HG02870 (cell line): ENCODE data around the gene SPDEF.

ENCODE experiments used
- ATAC-seq: cut with Tn5 transposase; IDR thresholded peaks from one replicate; pipeline ENCODE4 v1.9.1; 2021; ENCODE audit warnings: mild to moderate bottlenecking, moderate library complexity; ENCODE audit not compliant: unreplicated experiment

SPDEF gene

DNA sequence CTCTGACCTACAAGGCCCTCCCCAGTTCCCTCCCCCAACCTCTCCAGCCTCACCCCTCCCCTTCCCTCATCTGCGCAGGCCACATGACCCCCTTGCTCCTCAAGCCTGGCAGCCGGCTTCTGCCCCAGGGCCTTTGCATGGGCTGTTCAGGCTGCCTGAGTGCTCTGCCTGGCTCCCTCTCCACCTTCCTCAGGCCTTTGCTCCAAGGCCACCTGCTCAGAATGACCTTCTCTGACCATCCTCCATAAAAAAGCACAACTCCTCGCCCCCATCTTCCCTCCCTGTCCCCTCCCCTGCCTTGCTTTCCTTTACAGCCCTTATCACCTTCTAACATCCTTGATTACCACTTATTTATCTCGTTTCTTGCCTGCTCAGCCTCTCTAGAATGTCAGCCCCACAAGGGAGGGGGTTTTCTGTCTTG, 38.7 kb downstream of the SPDEF start:
- ATAC-seq: no peak

DNA sequence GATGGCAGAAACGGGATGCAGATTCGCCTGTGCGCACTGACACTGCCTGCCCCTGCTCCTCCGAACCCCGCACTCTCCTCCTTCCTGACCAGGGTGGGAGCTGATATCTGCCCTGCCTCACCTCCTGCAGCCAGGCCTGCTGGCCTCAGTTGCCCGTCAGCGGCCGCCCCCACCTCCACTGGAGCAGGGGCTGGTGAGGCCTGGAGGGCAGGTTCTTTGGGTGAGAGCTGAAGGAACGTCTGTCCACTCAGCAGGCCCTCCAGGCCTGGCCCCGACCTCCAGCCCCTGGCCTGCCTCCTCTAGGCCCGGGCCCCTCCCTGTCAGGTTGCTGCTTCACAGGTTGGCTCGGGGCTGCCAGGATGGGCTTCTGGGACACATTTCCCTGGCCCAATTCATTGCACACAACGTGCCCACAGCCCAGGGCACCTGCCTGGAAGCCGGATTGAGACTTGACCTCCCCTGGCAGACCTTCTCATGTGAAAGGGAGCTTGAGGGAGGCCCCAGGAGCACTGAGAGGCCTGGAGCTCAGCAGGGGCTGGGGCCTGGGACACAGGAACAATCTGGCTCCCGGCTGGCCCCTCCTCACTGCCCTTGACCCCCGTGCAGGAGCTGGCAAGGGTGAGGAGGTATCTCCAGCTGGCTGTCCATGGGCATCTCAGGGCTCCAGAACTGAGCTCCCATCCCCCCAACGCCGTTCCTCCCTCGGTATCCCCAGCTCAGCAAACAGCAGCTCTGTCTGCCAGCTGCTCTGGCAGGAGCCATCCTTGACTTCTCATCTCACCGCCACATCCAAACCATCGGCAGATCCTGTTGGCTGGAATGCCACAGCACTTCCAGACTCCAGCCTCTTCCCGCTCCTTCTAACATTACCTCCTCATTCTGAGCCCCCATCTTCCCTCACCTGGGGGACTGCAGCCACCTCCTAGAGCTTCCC, 39.5 kb downstream of the SPDEF start:
- ATAC-seq: no peak

DNA sequence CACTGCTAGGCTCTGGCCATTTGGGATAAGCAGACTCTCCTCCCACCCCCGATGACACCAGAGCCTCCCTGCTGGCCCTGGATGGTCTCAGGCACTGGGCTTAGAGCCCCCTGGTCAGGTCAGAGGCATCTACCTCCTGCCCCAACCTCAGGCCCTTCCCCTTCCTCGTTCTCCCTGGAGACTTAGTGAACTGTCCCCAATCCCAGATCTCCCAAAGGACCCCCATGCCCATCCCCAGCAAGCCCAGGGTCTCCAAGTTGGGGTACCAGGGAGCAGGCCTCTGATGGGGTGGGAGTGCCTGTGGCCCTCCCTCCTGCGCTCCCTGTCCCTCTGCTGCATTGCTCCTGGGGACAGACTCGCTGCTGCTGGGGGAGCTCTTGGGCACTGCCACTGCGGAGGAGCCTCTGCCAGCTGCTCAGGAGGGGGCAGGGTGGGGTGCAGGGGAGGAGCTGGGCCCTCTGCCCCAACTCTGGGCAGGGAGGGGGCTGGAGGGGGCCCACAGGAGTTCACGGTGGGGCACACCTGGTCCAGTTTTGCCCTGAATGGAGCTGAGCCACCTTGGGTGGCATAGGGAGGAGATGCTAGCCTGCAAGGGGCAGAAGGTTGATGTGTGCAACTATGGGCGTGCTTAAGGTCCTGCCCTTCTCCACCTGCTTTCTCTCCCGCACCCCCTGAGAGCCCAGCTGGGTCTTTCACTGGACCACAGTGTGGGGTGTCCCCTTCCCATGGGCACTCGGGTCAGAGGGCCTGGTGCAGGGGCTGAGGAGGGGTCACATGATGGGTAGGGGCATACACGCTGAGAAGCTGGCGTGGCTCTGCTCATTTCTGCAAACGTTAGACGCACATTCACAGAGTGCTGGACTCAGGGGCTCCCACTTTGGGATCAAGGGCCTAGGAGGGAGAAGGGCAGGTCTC, 40.4 kb downstream of the SPDEF start:
- no peak for ATAC-seq

DNA sequence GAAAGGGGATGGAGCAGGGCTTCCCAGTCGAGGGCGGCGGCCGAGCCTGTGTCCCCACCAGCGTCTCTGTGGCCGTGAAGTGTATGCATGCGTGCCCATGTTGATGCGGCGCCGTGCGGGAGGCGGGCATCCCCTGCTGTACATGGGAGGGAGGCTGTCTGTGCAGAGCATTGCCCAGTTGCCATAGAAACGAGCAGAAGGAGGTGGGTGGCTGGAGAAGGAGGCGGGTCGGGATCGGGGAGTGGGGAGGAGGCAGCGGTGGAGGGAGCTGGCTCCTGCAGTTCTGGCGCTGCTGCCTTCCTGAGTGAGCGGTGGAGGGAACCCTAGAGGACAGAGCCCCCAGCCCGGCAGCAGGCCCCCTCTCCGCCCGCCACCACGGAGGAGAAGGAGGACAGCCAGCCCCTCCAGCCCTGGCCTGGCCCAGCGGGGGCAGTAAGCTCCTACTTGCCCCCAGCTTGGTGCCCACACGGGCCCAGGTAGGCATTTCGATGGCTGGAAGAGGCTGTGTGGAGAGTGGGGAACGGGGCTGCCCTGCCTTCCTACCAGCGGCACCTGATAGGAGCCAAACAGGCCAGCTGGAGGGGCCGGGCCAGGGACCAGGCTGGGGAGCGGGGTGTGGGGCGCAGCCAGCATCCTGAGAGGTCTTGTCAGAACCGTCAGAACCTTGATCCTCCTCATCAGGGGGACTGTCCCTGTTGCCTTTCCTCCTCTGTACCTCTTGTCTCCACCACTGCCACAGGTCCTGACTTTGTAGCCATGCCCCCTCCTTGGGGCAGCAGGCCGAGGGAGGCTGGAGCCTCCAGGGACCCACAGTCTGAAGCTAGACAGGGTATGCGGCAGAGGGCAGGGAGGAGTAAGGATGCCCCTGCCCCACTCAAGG, 41.3 kb downstream of the SPDEF start:
- no peak for ATAC-seq

DNA sequence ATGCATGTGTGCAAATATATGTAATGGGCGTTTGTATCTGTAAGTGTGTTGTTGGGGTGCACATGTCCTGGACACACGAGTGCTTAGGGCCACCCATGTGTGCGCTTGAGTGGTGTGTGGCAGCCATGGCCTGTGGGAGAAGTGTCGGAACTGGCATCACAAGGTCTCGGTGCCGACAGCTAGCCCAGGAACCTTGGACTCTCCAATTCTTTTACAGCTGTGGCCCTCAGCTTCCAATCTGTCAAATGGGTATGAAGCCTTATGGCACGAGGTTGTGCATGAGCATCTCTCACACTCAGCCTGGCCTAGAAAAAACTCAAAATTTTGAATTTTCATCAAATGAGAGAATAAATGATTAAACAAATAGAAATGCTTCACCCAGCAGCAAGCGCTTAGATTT, 42.0 kb downstream of the SPDEF start:
- ATAC-seq: no peak

DNA sequence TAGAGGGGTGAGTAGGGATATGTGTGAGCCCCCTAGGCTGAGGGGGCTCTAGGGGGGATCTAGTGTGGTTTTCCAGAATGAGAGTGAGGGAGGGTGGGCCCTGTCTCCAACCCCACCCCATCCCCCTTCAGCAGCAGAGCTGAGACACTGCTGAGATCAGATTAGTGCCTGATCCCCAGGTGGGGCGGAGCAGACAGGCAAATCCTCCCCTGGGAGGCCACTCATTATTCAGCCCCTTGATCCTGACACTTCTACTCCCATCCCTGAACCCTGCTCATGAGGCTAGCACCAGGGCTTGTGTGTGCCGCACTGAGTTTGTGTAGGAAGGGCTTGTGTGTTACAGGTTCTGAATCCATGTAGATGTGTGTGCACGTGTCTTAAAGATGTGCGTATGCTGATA, 42.5 kb downstream of the SPDEF start:
- ATAC-seq: no peak

DNA sequence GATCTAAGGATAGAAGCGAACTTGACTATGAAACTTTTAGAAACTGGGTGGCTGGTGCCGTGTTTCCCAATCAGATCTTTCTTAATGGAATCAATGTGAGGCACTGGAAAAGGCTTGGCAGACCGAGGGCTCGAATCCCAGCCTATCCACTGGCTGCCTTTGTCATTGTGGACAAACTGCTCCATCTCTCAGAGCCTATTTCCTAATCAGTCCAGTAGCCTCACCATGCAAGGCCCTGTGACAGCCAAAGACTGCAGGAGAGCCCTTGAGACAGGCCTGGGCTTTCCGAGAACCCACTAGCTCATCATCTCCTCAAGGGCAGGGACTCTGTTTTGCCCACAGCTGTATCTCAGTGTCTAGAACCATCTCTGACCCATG, 43.4 kb downstream of the SPDEF start:
- ATAC-seq: no peak

DNA sequence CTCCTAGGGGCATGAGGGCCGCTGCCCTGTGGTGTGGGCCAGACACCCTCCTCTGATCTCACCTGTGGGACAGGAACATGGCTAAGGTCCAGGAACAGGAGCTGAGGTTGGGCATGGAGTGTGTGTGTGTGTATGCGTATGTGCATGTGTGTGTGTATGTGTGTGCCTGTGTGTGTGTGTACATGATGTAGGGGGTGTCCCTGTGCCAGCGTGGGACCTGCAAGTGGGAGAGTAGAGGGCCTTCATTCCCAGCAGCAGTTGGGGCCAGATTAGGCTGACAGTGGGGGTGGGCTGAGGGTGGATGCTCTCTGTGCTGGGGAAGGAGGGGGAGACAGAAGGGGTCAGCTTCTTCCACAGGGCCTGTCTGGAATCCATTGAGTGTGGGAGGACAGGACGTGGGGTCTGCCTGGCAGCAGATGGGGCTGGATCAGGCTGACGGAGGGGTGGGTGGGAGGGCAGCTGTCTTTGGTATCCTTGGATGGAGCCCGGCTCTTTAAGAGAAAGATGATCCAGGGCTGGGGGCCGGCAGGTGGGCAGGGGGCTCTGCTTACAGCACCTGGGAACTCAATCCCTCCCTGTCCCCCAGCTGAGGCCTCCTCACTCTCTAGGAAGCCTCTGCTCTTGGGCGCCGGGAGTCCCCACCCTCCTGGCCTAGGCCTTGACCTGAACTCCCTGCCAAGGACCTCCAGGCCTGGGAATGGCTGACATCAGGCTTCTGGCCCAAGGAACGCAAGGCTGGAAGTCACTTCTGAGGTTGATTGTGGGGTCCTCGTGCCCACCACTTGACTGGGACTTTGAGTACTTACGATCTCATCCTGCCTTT, 44.0 kb downstream of the SPDEF start:
- ATAC-seq: no peak

DNA sequence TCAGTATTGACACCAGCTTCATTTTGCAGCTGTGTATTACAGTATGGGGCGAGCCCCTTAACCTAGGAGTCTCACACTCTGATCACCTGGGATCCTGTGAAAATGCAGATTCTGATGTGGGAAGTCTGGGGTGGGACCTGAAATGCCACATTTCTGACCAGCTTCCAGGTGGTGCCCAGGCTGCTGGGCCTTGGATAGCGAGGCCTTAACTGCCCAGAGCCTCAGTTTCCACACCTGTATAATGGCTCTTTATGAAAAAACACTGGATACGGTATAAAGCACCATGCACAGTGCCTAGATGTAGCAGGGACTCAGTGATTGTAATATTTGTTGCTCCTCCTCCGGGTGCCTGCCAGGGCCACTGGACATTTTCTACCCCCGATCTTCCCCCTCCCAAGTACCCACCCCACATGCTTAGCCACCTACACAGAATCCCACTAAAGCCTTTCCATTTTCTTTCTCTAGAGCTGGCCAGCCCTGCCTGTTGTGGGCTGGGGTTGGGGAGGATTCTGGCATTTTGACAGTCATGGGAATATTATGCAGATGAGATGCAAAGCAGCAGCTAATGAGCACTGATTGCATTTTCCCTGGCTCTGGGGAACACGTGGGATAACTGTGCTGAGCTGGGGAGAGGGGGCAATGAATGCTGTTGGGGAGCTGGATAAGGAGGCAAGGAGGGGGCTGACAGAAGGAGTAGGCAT, 44.8 kb downstream of the SPDEF start:
- no peak for ATAC-seq

DNA sequence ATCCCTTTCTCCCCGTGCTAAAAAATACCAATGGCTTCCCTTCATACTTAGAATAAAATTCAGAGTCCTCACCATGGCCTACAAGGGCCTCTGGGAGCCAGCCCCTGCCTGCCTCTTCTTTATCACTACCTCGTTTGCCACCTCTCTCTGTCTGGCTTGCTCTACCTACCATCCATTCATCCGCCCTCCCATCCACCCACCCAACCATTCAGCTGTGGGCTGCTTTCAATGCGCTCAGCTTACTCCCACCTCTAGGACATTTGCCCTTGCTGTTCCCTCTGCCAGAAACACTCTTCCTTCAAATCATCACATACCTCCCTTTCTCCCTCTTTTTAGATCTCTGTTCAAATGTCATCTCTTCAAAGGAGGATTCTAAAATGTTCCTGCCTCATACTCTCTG, 45.8 kb downstream of the SPDEF start:
- ATAC-seq: no peak

DNA sequence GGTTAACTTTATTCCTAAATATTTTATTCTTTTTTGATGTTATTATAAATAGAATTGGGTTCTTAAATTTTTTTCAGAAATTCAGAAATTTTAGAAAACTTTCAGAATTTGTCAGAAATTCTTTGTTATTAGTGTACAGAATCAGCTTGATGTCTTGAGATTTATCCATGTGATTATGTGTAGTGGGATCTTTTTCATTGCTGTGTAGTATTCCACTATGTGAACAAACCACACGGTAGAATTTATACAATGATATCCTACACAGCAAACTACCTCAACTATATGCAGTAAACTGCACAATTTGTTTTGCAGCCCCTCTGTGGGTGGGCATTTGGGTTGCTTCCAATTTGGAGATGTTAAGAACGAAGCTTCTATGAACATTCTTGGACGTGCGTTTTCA, 46.3 kb downstream of the SPDEF start:
- ATAC-seq: no peak

DNA sequence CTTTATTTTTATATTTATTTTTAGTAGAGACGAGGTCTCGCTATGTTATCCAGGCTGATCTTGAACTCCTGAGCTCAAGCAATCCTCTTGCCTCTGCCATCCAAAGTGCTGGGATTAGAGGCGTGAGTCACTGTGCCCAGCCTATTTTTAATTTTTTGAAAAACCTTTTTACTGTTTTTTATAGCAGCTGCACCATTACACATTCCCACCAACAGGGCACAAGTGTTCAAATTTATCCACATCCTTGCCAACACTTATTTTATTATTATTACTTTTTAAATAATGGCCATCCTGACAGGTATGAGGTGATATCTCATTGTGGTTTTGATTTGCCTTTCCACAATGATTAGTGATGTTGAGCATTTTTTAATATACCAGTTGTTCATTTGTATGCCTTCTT, 47.7 kb downstream of the SPDEF start:
- no peak for ATAC-seq

DNA sequence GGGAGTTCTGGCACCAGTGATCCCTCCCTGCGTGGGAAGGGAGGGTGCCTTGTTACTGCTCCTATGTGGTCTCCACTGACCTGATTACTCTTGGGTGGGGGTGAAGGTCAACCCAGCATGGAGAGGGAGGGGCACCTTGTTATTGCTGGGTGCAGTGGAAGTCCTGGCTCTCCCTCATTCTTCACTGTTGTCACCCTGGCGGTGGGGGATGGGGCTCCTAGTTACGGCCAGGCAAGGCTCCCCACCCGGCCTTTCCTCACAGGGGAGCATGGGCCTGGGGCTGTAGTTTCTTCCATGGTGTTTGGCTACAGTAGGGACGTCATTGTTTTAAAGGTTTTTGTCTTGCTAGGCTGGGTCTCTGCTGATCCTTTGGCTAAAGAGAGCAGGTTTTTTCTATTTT, 49.4 kb downstream of the SPDEF start:
- no peak for ATAC-seq

DNA sequence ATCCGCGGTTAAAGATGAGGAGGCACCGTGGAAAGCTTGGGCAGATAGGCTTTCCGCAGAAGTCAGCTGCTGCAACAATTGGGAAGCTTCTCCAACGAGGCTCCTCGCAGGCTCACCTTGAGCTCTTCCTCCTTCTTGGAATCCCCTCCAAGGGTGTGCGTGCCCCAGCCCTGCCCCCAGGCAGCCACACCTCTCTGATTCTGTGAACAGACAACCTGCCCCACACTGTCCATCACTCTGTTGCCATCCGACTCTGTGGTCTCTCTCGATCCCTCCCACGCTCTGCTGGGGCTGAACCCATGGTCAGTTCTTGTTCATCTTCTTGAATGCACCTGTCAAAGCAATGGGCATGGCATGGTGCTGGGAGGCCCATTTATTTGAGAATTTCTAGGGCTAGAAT, 58.7 kb downstream of the SPDEF start:
- no peak for ATAC-seq

DNA sequence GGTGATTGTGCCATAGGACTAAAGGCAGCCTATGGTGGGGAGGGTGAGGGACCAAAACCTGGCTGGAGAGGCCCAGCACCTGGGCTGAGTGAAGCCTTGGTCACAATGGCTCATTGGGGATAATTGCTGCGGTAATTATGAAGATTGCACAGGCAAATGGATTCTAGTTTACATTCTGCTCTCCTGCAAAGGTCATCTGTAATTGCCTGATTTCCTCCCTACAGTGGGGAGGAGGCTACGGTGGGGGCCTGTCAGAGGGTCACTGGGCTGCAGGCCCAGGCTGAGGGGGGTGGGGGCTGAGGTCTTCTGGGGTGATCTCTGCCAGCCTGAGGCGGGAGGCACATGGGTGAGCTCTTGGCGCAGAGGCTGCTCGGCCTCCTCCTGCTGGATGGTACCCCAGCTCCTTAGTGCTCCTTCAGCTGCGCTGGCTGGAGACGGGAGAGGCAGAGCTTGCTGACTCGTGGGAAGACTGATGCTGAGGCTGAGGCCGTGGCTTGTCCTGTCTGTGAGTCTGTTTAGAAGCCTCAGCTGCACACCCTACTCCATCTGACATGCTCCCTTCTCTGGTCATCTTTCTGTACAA, 59.9 kb downstream of the SPDEF start:
- ATAC-seq: no peak

DNA sequence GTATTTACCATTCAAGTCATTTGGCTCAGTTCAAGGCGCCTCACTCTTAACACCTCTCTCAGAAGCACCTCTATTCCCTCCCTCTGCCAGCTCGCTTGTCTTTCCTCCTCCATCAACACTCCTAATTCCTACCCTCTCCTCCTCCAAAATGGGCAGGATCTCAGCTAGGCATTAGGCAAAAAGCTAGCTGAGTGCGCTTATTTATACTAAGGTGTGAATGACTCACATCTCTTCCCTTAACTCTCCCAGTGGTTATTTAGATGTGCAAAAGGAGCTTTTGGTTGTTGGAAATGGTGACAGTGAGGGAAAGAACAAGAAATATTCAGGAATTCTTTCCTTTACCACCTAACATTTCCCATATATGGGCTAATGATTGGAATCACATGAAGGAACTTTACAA, 61.2 kb downstream of the SPDEF start:
- ATAC-seq: no peak

DNA sequence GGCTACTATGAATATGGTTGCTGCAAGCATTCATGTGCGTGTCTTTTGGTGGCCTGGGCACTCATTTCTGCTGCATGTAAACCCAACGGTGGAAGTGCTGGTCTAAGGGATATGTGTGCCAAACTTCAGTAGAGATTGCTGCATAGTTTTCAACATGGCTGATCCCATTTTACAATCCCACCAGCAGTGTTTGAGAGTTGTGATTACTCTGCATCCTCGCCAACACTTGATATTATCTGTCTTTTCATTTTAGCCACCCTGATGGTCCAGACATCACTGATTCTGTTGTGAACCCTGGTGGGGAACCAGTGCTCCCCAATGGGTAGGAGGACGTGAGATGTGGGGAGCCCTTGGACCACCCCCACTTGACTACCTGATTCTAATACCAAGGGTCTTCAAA, 62.8 kb downstream of the SPDEF start:
- ATAC-seq: no peak

DNA sequence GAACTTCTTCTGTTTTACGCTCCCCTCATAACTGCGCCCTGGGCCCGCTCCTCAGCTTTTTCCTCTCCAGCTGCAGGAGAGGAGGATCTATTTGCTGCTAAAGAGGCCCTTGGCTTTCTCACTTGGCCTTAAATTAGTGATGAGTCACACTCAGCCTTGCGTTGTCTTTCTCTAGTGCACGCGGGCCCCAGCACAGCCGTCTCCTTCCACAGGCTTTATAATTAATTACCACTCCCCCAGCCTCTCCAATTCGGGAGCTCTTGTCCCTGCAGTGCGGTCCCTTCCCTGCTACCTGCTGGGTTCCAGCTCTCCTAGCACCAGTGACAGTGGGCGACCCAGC, 65.1 kb downstream of the SPDEF start:
- no peak for ATAC-seq

DNA sequence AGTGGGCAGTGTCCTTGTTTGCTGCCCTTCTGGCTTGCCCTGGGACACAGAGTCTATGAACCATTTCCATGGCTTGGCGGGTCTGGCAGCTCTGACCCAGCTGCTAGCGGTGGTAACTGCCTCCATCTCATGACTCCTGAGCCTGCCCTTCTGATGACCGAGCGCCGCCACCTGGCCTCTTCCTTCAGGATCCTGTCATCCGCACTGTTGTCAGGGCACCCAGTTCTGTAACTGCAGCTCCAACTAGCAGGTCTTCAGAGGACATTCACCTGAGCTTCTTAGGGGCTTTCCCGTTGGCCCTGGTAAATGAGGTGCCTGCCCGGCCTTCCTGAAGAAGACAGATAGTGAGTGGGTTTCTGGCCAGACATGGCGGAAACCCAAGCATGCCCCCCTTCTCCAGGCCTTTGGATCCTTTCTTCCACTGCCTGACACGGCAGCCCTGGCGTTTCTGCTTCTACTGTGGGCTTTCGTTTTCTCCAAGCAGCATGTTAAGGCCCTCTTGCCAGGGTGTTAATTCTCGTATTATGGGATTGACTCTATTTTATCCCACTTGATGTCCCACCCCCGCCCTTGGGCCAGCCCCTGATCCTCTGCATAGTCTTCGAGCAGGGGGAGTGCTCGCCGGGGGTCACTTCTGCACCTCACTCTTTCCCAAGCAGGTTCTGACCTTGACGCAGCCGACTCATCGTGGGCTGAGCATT, 65.6 kb downstream of the SPDEF start:
- no peak for ATAC-seq
